A549 (cell line): ENCODE measurements around the gene FBXO3. TPM values are rescaled to one million over a fixed set of nuclear protein-coding genes. Genes with fewer than 3 reads are reported as not detected.

Experiments used
- ATAC-seq, 2 experiments: fragments of 200-7000 bp in 1 of 2; fragments of >200 bp in 1 of 2; cut with Nextera tagmentation in 1 of 2; cut with Tn5 transposase in 1 of 2; 3 replicates each; pipeline versions ENCODE4 v1.8.0 to v1.9.1; 2018 to 2020; ENCODE audit warnings: mild to moderate bottlenecking in 1 of 2, moderate library complexity in 1 of 2
- CTCF ChIA-PET: fragments of 300-600 bp; sonication (Branson Sonifier 250); formaldehyde crosslinking; extraction: SDS; loops from one replicate; lab custom pipeline; 2021; ENCODE audit warnings: antibody characterized with exemption, inconsistent platforms; lab: Yijun Ruan, JAX
- POLR2A ChIA-PET: fragments of 350-600 bp; formaldehyde crosslinking; extraction: SDS; loops from one replicate; lab custom pipeline; 2021; ENCODE audit warnings: antibody characterized with exemption, inconsistent platforms; lab: Yijun Ruan, JAX
- DNase-seq, 2 experiments: peaks; one replicate each; pipeline versions ENCODE4 v3.0.0 to v3.0.0-alpha.2; 2011 to 2016; ENCODE audit warnings: low read depth in 1 of 2, low spot score in 1 of 2
- FAIRE-seq: peaks from 2 replicates; lab custom pipeline; 2011; peaks lifted over from hg19 to GRCh38; lab: Jason Lieb, UNC
- H3K27ac ChIP-seq, 2 experiments: fragments of >200 bp; sonication (Bioruptor Twin); formaldehyde crosslinking; 3 replicates each; pipeline ENCODE4 v1.5.1; 2016 to 2017
- H3K4me1 ChIP-seq: fragments of >200 bp; sonication (Bioruptor Twin); formaldehyde crosslinking; 3 replicates; pipeline ENCODE4 v1.6.1; 2016
- H3K4me2 ChIP-seq: fragments of >200 bp; sonication (Bioruptor Twin); formaldehyde crosslinking; 3 replicates; pipeline ENCODE4 v1.6.1; 2016
- H3K4me3 ChIP-seq: fragments of >200 bp; sonication (Bioruptor Twin); formaldehyde crosslinking; 3 replicates; pipeline ENCODE4 v1.5.1; 2016
- H3K9me3 ChIP-seq: fragments of >200 bp; sonication (Bioruptor Twin); formaldehyde crosslinking; 3 replicates; pipeline ENCODE4 v1.6.1; 2016
- CEBPB ChIP-seq, 2 experiments: fragments of >200 bp in 1 of 2; sonication (Bioruptor Twin) in 1 of 2; formaldehyde crosslinking in 1 of 2; IDR thresholded peaks; 2 replicates each; pipeline ENCODE4 v1.6.1; 2012 to 2016
- CHD2 ChIP-seq: fragments of 150-350 bp; IDR thresholded peaks from 2 replicates; pipeline ENCODE4 v1.6.1; 2014; ENCODE audit warnings: low read length; ENCODE audit not compliant: partially characterized antibody
- EHF ChIP-seq: fragments of 250-450 bp; sonication (Bioruptor Pico); IDR thresholded peaks from 2 replicates; pipeline ENCODE4 v1.5.0; 2020; ENCODE audit warnings: mild to moderate bottlenecking
- EHMT2 ChIP-seq: fragments of 200-600 bp; sonication (generic); IDR thresholded peaks from 2 replicates; pipeline ENCODE4 v1.6.1; 2016; ENCODE audit warnings: antibody characterized with exemption, low read depth, mild to moderate bottlenecking, moderate library complexity
- EP300 ChIP-seq, 2 experiments: fragments of >200 bp; sonication (Bioruptor Twin); formaldehyde crosslinking; IDR thresholded peaks; 2 replicates in 1 of 2; 3 replicates in 1 of 2; pipeline ENCODE4 v1.6.1; 2016 to 2017
- FOSB ChIP-seq: fragments of 250-450 bp; sonication (Bioruptor Pico); IDR thresholded peaks from 2 replicates; pipeline ENCODE4 v1.5.0; 2020; ENCODE audit warnings: mild to moderate bottlenecking, moderate library complexity
- FOXS1 ChIP-seq: fragments of 250-450 bp; sonication (Bioruptor Pico); IDR thresholded peaks from 2 replicates; pipeline ENCODE4 v1.5.0; 2020; ENCODE audit warnings: mild to moderate bottlenecking, moderate library complexity
- HDAC2 ChIP-seq: fragments of 200-600 bp; sonication (generic); IDR thresholded peaks from 2 replicates; pipeline ENCODE4 v1.6.1; 2016
- HEYL ChIP-seq: fragments of 250-450 bp; sonication (Bioruptor Pico); IDR thresholded peaks from 2 replicates; pipeline ENCODE4 v1.8.0; 2021; ENCODE audit warnings: mild to moderate bottlenecking, moderate library complexity
- JUN ChIP-seq, 2 experiments: fragments of >200 bp; sonication (Bioruptor Twin); formaldehyde crosslinking; IDR thresholded peaks; 2 replicates in 1 of 2; 3 replicates in 1 of 2; pipeline ENCODE4 v1.6.1; 2016 to 2017
- MAX ChIP-seq: IDR thresholded peaks from 2 replicates; pipeline ENCODE4 v1.6.1; 2012
- NPAS2 ChIP-seq: fragments of 250-450 bp; sonication (Bioruptor Pico); IDR thresholded peaks from 2 replicates; pipeline ENCODE4 v1.8.0; 2022; ENCODE audit warnings: mild to moderate bottlenecking, moderate library complexity, borderline replicate concordance
- PHF8 ChIP-seq: fragments of 200-600 bp; sonication (generic); IDR thresholded peaks from 2 replicates; pipeline ENCODE4 v1.6.1; 2016; ENCODE audit warnings: low read depth, mild to moderate bottlenecking, antibody characterized with exemption, moderate library complexity, borderline replicate concordance
- POLR2A ChIP-seq: IDR thresholded peaks from 2 replicates; pipeline ENCODE4 v1.6.1; 2012; ENCODE audit warnings: mild to moderate bottlenecking, low read length
- RARB ChIP-seq: fragments of 250-450 bp; sonication (Bioruptor Pico); IDR thresholded peaks from 2 replicates; pipeline ENCODE4 v1.8.0; 2021; ENCODE audit warnings: mild to moderate bottlenecking, moderate library complexity
- REST ChIP-seq: fragments of 200-600 bp; sonication (generic); IDR thresholded peaks from 2 replicates; pipeline ENCODE4 v1.6.1; 2016; ENCODE audit warnings: antibody characterized with exemption, mild to moderate bottlenecking, moderate library complexity
- SMC3 ChIP-seq: fragments of >200 bp; sonication (Bioruptor Twin); formaldehyde crosslinking; IDR thresholded peaks from 3 replicates; pipeline ENCODE4 v1.6.1; 2018; ENCODE audit warnings: inconsistent platforms
- ZSCAN20 ChIP-seq: fragments of 250-450 bp; sonication (Bioruptor Pico); IDR thresholded peaks from 2 replicates; pipeline ENCODE4 v1.8.0; 2022; ENCODE audit warnings: mild to moderate bottlenecking, moderate library complexity
- WGBS: methylation state at CpG from one replicate; pipeline ENCODE4 v1.1.6; 2017; ENCODE audit errors: missing lambda C conversion rate; 5-methylcytosine and 5-hydroxymethylcytosine counted together
- polyA plus RNA-seq, 4 experiments: library from polyadenylated mRNA; depleted of rRNA in 3 of 4; stranded (reverse); fragments of >200 nt; fragmentation: RNase III in 1 of 4; extraction: RNeasy Plus Mini Kit Qiagen cat#74134 plus additional on column Dnase treatment in 1 of 4; gene quantifications; 2 replicates in 3 of 4; 3 replicates in 1 of 4; pipeline ENCODE4 v1.2.3, GENCODE V29; 2011 to 2017
- TF ChIP-seq, protein P1 (sequence below): fragments of 150-350 bp; IDR thresholded peaks from 2 replicates; pipeline ENCODE4 v1.6.1; 2014; ENCODE audit warnings: low read depth, mild to moderate bottlenecking, low read length
- TF ChIP-seq, protein P2 (sequence below): fragments of >200 bp; sonication (Bioruptor Twin); formaldehyde crosslinking; IDR thresholded peaks from 2 replicates; pipeline ENCODE4 v1.6.1; 2016
- TF ChIP-seq, protein P3 (sequence below): fragments of 250-450 bp; sonication (Bioruptor Pico); IDR thresholded peaks from 2 replicates; pipeline ENCODE4 v1.5.0; 2020; ENCODE audit warnings: low read depth, mild to moderate bottlenecking, moderate library complexity

FBXO3 gene
- polyA plus RNA-seq, 2 of the 4 experiments (the other 2 are of a cell fraction) = 22.5 to 42.6 TPM

GRCh38 chr11:33692013-33692504, 82.3 kb downstream of the FBXO3 start (continued):
- TF ChIP-seq REST (no peak), EP300 (IDR thresholded peaks at IDR 0.05) (peak; percentile 74 to 86; a peak in 3 of 5 replicates), CEBPB (IDR thresholded peaks at IDR 0.05) (peak; percentile 52 to 80; a peak in 3 of 4 replicates), EHF (CRISPR knock-in tag) (0 out of 2 replicates have a peak, but pooled peaks have one; percentile 67), SMC3 (peak; percentile 25; the same call in 1 of the 3 replicates), JUN (IDR thresholded peaks at IDR 0.05) (peak; percentile 81 to 86; a peak in 3 of 5 replicates)
- TF ChIP-seq, protein P1, sequence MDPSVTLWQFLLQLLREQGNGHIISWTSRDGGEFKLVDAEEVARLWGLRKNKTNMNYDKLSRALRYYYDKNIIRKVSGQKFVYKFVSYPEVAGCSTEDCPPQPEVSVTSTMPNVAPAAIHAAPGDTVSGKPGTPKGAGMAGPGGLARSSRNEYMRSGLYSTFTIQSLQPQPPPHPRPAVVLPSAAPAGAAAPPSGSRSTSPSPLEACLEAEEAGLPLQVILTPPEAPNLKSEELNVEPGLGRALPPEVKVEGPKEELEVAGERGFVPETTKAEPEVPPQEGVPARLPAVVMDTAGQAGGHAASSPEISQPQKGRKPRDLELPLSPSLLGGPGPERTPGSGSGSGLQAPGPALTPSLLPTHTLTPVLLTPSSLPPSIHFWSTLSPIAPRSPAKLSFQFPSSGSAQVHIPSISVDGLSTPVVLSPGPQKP = no peak
- TF ChIP-seq, all 56 proteins: peak for 15

- CTCF ChIA-PET = interaction anchor here (0.8 to 12.6 kb wide), 11 partner anchors 9 to 526 kb away, joined by 3 to 216 read pairs (median 5); partner anchors contain the start of genes C11orf91 and CD59
- Histone ChIP-seq H3K27ac (peak overlapping the region; percentile 94 to 96), H3K4me1 (peaks cover 69% of the 10 kb centered on the region), H3K4me3 (peak overlapping the region; percentile 6; the same call in 1 of the 3 replicates), H3K9me3 (peaks cover 5% of the 10 kb centered on the region; the same call in 1 of the 3 replicates), H3K4me2 (peak overlapping the region; percentile 72)
- no peak for FAIRE-seq
- ATAC-seq = peak; percentile 1 to 16; a peak in 5 of 6 replicates
- 20% methylated on average over 6 of the region's 6 CpGs for WGBS
- peak; percentile 31 to 71 for DNase-seq
- POLR2A ChIA-PET = interaction anchor here (0.5 to 4.6 kb wide), 8 partner anchors 11 to 662 kb away, joined by 3 to 74 read pairs (median 8); partner anchors contain the start of genes C11orf91, CD59 and CSTF3
- TF ChIP-seq HDAC2 = no peak
- 0 out of 2 replicates have a peak, but pooled peaks have one; percentile 20 for TF ChIP-seq FOSB
- no peak for TF ChIP-seq PHF8
- no peak for TF ChIP-seq NPAS2
- no peak for TF ChIP-seq POLR2A
- TF ChIP-seq ZSCAN20 = 0 out of 2 replicates have a peak, but pooled peaks have one; percentile 31
- no peak for TF ChIP-seq RARB (CRISPR knock-in tag)
- TF ChIP-seq CHD2 = no peak
- TF ChIP-seq MAX = no peak
- TF ChIP-seq, protein P2, sequence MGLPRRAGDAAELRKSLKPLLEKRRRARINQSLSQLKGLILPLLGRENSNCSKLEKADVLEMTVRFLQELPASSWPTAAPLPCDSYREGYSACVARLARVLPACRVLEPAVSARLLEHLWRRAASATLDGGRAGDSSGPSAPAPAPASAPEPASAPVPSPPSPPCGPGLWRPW = no peak
- TF ChIP-seq EHMT2 = no peak
- peak; percentile 34; the same call in 1 of the 2 replicates for TF ChIP-seq HEYL (CRISPR knock-in tag)
- TF ChIP-seq FOXS1 (CRISPR knock-in tag) = 0 out of 2 replicates have a peak, but pooled peaks have one; percentile 11
- peak in 1 of 2 experiments; percentile 54; a peak in 2 of 4 replicates for TF ChIP-seq CEBPB (IDR thresholded peaks at IDR 0.05)
- TF ChIP-seq, protein P3, sequence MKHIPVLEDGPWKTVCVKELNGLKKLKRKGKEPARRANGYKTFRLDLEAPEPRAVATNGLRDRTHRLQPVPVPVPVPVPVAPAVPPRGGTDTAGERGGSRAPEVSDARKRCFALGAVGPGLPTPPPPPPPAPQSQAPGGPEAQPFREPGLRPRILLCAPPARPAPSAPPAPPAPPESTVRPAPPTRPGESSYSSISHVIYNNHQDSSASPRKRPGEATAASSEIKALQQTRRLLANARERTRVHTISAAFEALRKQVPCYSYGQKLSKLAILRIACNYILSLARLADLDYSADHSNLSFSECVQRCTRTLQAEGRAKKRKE (CRISPR knock-in tag) = 0 out of 2 replicates have a peak, but pooled peaks have one; percentile 16
- TF ChIP-seq, protein P1 = no peak
Measured at GRCh38 chr11:33691066-33691864, 83.1 kb downstream of the FBXO3 start.
